ENCODE data around the gene FSTL3.

GRCh38 chr19:718251-718951 is 42.2 kb downstream of the FSTL3 start:
- TF ChIP-seq POLR2A (IDR thresholded peaks at IDR 0.05) (no peak), CTCF (IDR thresholded peaks at IDR 0.05) (no peak), EP300 (IDR thresholded peaks at IDR 0.05) (no peak)
